ENCODE data around the gene ATG9A.
"Not testable (repeated sequence)": the region's sequence is repeated elsewhere in the genome, so short reads cannot be mapped to it uniquely, and the experiment has no call there.

ATG9A gene

GRCh38 chr2:219229305-219230058 is at the start of gene ATG9A, which contains the start of gene ANKZF1:
TSS of gene ATG9A (minus strand) at chr2:219229636. CDS start at chr2:219228024, 1,612 bp downstream.
TSS of gene ANKZF1 (plus strand) at chr2:219229806. CDS start at chr2:219230258, 452 bp downstream.
- DNase-seq = peak; percentile 98

DNA sequence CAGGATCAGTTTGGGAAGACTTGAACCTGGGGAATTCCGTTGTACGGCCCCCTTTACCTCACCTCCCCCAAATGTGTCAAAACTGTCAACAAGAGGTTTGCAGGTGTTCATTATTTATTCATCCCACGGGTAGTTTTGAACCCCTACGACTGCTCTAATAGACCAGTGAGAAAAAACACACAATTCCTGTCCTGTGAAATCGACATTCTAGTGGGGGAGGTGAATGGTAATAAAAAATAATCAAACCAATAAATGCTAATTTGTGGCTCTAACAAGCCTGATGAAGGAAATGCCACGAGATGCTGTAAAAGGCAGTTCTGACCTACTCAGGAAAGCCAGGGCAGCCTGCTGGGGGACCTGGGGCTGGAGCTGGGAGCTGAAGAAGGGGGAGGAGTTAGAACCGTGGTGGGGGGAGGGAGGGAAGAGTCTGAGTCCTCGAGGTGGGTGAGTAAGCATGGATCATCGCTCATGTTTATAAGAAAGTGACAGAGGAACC is 49.3 kb upstream of the ATG9A start:
- no peak for DNase-seq

DNA sequence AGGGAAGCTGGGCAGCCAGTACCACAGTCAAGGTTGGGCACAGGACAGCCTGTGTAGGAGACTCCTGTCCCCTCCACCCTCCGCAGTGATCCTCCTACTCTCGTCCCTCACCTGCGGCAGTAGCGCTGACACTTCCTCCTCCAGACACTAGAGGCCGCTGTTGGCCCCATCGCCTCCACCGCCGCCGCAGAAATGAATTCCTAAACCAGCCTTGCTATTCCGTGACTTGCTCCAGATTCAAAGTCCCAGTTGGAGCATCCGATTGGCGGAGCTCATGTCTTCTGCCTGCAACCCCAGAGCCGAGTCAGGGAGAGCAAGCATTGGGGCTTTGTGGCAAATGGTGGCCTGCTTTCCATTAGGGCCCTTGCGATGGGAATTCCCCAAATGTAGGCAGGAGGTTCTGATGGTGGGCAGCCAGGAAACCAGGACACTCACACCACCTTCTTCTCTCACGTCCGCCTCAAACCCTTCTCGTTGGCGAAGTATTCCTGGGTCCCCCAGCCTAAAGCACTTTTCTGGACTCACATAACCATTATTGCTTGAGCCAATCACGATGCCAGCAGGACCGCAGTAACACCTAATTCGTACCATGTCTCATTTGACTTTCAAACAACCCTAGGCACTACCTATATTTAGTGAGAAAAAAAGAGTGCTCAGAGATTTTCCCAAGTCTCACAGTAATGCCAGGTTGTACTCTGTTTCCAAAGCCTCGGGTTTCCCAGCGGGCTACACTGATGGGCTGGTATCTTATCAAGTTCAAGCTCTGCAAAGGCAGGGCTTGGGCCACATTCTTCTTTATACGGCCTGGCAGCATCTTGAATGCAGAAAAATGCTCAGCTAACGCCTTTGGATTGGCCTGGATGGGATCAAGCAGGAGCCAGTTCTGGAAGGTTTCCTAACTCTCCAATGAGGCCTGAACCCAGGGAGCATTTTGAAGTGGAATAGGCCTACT is 48.5 kb upstream of the ATG9A start:
- DNase-seq = peak; percentile 69

DNA sequence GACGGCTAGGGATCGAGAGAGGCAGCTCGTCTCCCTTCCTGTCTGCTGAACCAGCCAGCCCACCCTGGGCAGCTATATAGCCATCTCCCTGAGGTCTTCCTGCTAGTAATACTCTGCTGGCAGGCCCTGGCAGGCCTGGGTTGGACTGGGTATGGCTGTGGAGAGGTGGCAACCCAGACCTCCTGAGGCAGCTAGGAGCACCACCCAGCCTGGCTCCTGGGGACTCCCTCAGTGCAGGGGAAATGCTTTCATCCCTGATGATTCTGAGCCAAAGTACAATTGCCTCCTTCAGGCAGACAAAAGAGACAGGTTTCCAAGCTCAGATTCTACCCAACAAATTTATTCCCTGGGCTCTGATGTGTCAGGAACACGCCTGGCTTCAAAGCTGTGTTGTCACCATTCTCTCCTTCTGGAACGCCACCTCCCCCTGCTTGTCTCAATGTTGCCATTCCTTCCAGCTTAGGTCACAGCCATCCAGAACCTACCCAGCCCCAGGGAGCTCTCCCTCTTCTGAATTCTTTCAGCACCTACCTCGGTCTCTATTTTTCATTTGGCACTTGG is 45.0 kb upstream of the ATG9A start:
- no peak for DNase-seq

- no peak for DNase-seq
Observed at GRCh38 chr2:219273937-219274336, 44.5 kb upstream of the ATG9A start.

DNA sequence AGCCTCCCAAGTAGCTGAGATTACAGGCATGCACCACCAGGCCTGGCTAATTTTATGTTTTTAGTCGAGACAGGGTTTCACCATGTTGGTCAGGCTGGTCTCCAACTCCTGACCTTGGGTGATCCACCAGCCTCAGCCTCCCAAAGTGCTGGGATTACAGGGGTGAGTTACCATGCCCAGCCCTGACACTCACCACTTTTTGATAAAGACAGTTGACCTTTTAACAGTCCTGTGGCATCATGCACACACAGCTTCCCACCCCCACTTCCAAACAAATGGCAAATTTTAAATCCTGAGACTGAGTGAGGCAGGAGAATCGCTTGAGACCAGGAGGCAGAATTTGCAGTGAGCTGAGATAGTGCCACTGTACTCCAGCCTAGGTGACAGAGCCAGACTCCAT is 43.6 kb upstream of the ATG9A start:
- no peak for DNase-seq

DNA sequence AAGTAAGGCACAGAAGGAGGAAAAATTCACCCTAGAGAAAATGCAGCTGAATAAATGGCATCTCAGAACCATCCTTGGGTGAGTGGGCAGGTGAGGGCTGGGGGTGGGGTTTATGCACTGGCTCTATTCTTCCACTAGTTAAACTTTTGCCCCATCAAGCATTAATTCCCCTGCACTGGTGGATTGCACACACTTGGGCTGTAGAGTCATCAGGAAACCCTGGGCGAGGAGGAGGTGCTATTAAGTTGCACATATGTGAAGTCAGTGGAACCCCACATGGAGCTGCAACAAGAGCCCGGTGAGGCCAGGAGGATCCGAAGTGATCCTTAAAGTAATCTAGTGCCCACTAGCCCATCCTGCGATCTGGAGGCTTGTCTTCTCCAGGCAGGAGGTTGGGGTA is 42.9 kb upstream of the ATG9A start:
- no peak for DNase-seq

- DNase-seq = no peak
Observed at GRCh38 chr2:219271021-219271420, 41.6 kb upstream of the ATG9A start.

GRCh38 chr2:219270055-219270372 is 40.6 kb upstream of the ATG9A start:
- no peak for DNase-seq

- no peak for DNase-seq
Observed at GRCh38 chr2:219269362-219270054, 40.1 kb upstream of the ATG9A start.

- DNase-seq = no peak
Observed at GRCh38 chr2:219268294-219268693, 38.9 kb upstream of the ATG9A start.

- no peak for DNase-seq
Observed at GRCh38 chr2:219266886-219267285, 37.5 kb upstream of the ATG9A start.

- no peak for DNase-seq
Observed at GRCh38 chr2:219266232-219266631, 36.8 kb upstream of the ATG9A start.

GRCh38 chr2:219261024-219261855 is 31.8 kb upstream of the ATG9A start:
- no peak for DNase-seq

DNA sequence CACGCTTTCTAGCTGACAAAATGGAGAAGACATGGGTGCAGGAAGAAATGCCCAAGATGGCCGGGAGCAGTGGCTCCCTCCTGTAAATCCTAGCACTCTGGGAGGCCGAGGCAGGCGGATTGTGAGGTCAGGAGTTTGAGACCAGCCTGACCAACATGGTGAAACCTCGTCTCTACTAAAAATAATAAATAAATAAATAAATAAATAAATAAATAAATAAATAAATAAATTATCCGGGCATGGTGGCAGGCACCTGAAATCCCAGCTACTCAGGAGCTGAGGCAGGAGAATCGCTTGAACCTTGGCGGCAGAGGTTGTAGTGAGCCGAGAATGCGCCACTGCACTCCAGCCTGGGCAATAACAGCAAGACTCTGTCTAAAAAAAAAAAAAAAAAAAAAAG is 29.5 kb upstream of the ATG9A start:
- DNase-seq = not testable (repeated sequence)

DNA sequence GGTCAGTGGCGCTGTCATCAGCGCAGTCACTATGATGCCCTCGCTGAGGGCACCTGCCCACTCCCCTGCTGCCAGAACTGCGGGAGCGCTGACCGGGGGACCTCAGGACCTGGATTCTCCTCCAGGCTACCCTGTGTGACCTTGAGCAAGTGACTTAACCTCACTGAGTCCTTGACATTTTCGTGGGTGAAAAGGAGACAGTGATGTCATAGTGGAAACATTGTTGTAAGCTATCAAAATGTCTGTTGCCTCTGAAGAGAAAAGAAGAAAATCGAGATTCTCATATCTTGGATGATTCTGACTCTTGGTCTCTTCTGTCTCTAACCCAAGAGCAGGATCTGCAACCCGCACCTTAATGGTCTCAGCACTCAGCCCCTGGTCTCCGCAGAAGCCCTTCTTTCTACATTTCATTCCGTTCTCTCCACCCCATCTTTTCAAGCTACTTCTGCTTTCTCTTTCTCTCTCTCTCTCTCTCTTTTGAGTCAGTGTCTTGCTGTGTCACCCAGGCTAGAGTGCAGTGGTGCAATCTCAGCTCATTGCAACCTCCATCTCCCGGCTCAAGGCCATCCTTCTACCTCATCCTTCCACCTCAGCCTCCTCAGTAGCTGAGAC is 25.3 kb upstream of the ATG9A start:
- no peak for DNase-seq

DNA sequence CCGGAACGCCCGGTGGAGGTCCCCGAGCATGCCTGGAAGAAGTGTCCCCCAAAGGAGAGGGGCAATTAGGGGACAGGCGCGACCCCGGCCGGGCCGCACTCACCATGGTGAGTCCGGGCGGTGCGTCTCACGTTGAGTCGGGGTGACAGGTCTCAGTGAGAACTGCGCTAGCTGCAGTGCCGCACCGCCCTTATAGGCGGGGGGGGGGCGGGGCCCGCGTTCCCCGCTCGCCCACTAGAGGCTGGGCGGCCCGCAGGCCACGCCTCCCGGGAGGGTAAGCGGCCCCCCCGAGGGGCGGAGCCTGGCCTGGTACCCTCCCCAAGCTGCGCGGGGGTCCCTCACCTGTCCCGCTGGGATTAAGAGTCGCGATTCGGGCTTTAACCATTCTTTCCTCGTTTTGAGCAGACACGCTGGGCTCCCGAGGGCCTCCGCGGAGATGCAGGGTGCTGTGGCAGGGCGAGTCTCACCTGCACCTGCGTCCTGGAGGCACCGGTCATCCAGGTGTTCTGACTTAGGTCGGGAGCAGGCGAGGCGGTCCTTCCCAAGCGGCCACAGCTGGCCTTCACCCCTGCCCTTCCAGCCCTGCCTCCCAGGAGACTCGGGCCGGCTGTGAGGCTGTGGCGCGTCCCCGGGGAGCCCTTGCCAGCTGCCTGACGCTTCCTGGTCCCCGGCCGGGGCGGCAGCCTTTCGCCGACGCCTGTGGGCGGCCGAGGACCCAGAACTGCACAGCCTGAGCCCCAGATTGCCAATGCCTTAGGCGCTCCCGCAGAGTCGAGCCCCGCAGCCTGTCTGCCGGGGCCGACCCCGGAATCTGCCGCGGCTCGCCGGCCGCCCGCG is 24.5 kb upstream of the ATG9A start, which contains the start of gene TUBA4A:
TSS of gene TUBA4A (minus strand) at position 166 of the 837 bp plus-strand sequence. CDS start at position 106, 60 bp downstream.
- peak; percentile 89 for DNase-seq

DNA sequence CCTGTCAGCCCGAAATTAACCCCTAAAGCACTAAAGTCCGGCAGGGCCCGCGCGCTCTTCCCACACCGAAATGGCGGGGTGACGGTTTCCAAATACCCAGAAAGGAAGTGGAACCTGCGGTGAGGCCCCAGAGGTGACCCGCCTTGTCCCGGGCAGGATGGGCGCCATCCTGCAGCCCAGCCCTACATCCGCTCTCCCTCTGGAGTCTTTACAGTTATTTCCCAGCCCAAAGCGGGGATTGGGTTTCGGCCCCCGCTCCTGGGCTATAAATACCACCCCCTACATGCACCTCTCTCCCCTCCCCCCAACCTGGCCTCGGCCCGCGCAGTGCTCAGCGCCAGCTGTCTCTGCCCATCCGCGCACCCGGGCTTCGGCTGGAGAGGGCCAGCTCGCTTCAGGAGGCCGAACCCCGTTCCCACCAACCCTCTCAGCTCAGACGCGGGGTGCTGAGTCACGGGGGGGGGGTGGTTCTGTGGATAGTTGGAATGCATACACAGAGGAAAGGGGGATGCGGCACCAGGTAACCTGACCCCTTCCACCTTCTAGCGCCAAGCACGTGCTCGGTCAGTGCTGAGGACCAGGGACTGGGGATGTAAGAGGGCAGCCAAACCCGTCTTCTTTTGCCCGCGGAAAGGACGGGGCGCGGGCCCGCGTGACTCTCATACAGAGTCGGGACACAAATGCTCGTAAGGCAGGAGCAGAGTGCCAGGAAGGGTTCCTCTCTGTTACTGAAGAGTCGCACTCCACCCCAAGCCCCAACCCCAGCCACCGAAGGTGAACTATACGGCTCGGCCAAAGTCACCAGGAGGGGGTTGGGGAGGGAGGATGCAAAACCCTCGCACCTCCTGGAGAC is 23.7 kb upstream of the ATG9A start, which contains the start of gene TUBA4B:
TSS of gene TUBA4B (plus strand) at position 344 of the 853 bp plus-strand sequence. CDS start at position 509, 165 bp downstream.
- DNase-seq = peak; percentile 31

- no peak for DNase-seq
Observed at GRCh38 chr2:219252570-219252899, 23.1 kb upstream of the ATG9A start.
